HepG2 (cell line): ENCODE measurements around the gene TNMD. TPM values are rescaled to one million over a fixed set of nuclear protein-coding genes. Genes with fewer than 3 reads are reported as not detected.

ENCODE experiments used
- ATAC-seq: fragments of 200-7000 bp; cut with Tn5 transposase; 3 replicates; pipeline ENCODE4 v1.9.1; 2020; ENCODE audit warnings: mild to moderate bottlenecking, moderate library complexity
- BruUV-seq: library from RNA; stranded (reverse); fragments of 400-500 nt; replicated peaks from 2 replicates; lab custom pipeline; 2021; lab: Mats Ljungman, UMichigan
- CTCF ChIA-PET: fragments of 300-600 bp; formaldehyde crosslinking; extraction: SDS; loops from one replicate; lab custom pipeline; 2021; ENCODE audit warnings: low total read pairs, inconsistent platforms, low intra/inter-chr PET ratio; lab: Yijun Ruan, JAX
- POLR2A ChIA-PET: fragments of 350-600 bp; sonication (Branson Sonifier 250); formaldehyde crosslinking; loops from one replicate; lab custom pipeline; 2020; ENCODE audit warnings: antibody characterized with exemption, inconsistent platforms; lab: Yijun Ruan, JAX
- DNase-seq: peaks from one replicate; pipeline ENCODE4 v3.0.0-alpha.2; 2015; ENCODE audit warnings: low spot score
- FAIRE-seq: peaks from 3 replicates; lab custom pipeline; 2011; peaks lifted over from hg19 to GRCh38; lab: Jason Lieb, UNC
- H2AFZ ChIP-seq: one replicate; pipeline ENCODE4 v1.6.1; 2011; ENCODE audit warnings: low read length, inconsistent platforms
- H3K27ac ChIP-seq: fragments of 300-600 bp; 3 replicates; pipeline ENCODE4 v1.8.0; 2011; ENCODE audit warnings: mixed run types, mild to moderate bottlenecking, mixed read lengths, low read length, inconsistent platforms; ENCODE audit not compliant: insufficient read depth; ENCODE audit errors: extremely low read length
- H3K27me3 ChIP-seq, 2 experiments: fragments of 200-600 bp in 1 of 2; 2 replicates in 1 of 2; 3 replicates in 1 of 2; pipeline versions ENCODE4 v1.6.0 to v1.8.0; 2011; ENCODE audit warnings: low read length in 2 of 2, mild to moderate bottlenecking in 2 of 2, moderate library complexity in 2 of 2, inconsistent platforms in 1 of 2; ENCODE audit not compliant: insufficient read depth in 2 of 2, control insufficient read depth in 1 of 2
- H3K36me3 ChIP-seq, 2 experiments: fragments of 200-600 bp in 1 of 2; replicated peaks in 1 of 2; 2 replicates in 1 of 2; 3 replicates in 1 of 2; pipeline versions ENCODE4 v1.5.1 to v1.8.0; 2011; ENCODE audit warnings: low read length in 2 of 2, inconsistent platforms in 1 of 2; ENCODE audit not compliant: insufficient read depth in 2 of 2, control insufficient read depth in 1 of 2
- H3K4me1 ChIP-seq: 2 replicates; pipeline ENCODE4 v1.5.1; 2012; ENCODE audit warnings: low read length, inconsistent platforms; ENCODE audit not compliant: insufficient read depth
- H3K4me2 ChIP-seq: 2 replicates; pipeline ENCODE4 v1.6.0; 2011; ENCODE audit warnings: low read depth, low read length, inconsistent platforms
- H3K4me3 ChIP-seq, 3 experiments: fragments of 200-600 bp in 1 of 3; sonication (generic), shearing (Covaris generic) in 1 of 3; replicated peaks in 1 of 3; 2 replicates each; pipeline ENCODE4 v1.5.1; 2011 to 2016; ENCODE audit warnings: low read length in 3 of 3, inconsistent platforms in 2 of 3, low read depth in 2 of 3, mild to moderate bottlenecking in 2 of 3, control low read depth in 1 of 3, mixed read lengths in 1 of 3; ENCODE audit not compliant: insufficient read depth in 1 of 3
- H3K79me2 ChIP-seq: one replicate; pipeline ENCODE4 v1.6.1; 2011; ENCODE audit warnings: low read length, inconsistent platforms; ENCODE audit not compliant: insufficient read depth
- H3K9ac ChIP-seq: 2 replicates; pipeline ENCODE4 v1.6.0; 2011; ENCODE audit warnings: mild to moderate bottlenecking, low read depth, low read length, inconsistent platforms; ENCODE audit not compliant: insufficient read depth
- H3K9me3 ChIP-seq: 2 replicates; pipeline ENCODE4 v1.5.1; 2012; ENCODE audit warnings: mild to moderate bottlenecking, low read length
- H4K20me1 ChIP-seq: 2 replicates; pipeline ENCODE4 v1.6.0; 2011; ENCODE audit warnings: inconsistent platforms, mild to moderate bottlenecking, low read length, moderate library complexity; ENCODE audit not compliant: insufficient read depth
- GATAD2A ChIP-seq: IDR thresholded peaks from 2 replicates; pipeline ENCODE4 v1.6.1; 2016
- MAFF ChIP-seq: IDR thresholded peaks from 2 replicates; pipeline ENCODE4 v1.6.1; 2011; ENCODE audit warnings: low read depth, low read length, improper control_type of control experiment
- MAFK ChIP-seq, 2 experiments: IDR thresholded peaks in 1 of 2; conservative IDR thresholded peaks in 1 of 2; 2 replicates each; pipeline ENCODE4 v1.6.1; 2011; ENCODE audit warnings: improper control_type of control experiment in 2 of 2, low read length in 2 of 2
- ZNF563 ChIP-seq: sonication (generic); formaldehyde crosslinking; IDR thresholded peaks from 2 replicates; pipeline ENCODE4 v1.8.0; 2022; ENCODE audit warnings: mild to moderate bottlenecking, moderate library complexity, missing genetic modification reagents
- WGBS: methylation state at CpG from one replicate; pipeline ENCODE4 v1.1.6; 2017; ENCODE audit warnings: low lambda C conversion rate; 5-methylcytosine and 5-hydroxymethylcytosine counted together
- in situ Hi-C: cut with HindIII; loops from 2 replicates; pipeline ENCODE4 v1.10.0; 2017; ENCODE audit warnings: low pct_unique_long_range_greater_than_20kb; ENCODE audit not compliant: extremely low pct_ligation_motif_present
- intact Hi-C: fragments of 100-400 bp; cut with micrococcal nuclease; formaldehyde crosslinking; loops from one replicate; pipeline ENCODE4 v1.10.0; 2022; ENCODE audit not compliant: unreplicated experiment
- polyA plus RNA-seq, 8 experiments: library from polyadenylated mRNA; depleted of rRNA in 3 of 8; stranded (reverse) in 7 of 8; unstranded in 1 of 8; fragments of >200 nt; fragmentation: Illumina TruSeq in 4 of 8; extraction: Trizol in 4 of 8; gene quantifications; 2 replicates each; pipeline versions ENCODE4 v1.2.1 to v1.2.3, GENCODE V29; 2011 to 2016; ENCODE audit warnings: low read depth in 4 of 8, missing spikeins in 1 of 8, mixed read lengths in 1 of 8; ENCODE audit not compliant: insufficient read depth in 1 of 8
- total RNA-seq, 5 experiments: library from RNA; depleted of rRNA; stranded (reverse); fragments of >200 nt; fragmentation: Illumina TruSeq; extraction: Trizol; gene quantifications; 2 replicates each; pipeline ENCODE4 v1.2.3, GENCODE V29; 2016; ENCODE audit warnings: low read depth in 1 of 5

Gene TNMD
- total and polyA plus RNA-seq, 2 of the 13 experiments (the other 11 are each of a cell fraction or from before 2014, with no cell fraction given), result not detected

GRCh38 chrX:100625985-100626491 lies 41.3 kb downstream of the TNMD start:
- in situ Hi-C loops (no loop called here), intact Hi-C loops (no loop called here)
- POLR2A ChIA-PET, result no interaction called here
- H3K79me2 ChIP-seq, result no peaks in the 10 kb centered on the region
- H4K20me1 ChIP-seq, result no peaks in the 10 kb centered on the region
- no peak overlapping the region for H3K27ac ChIP-seq
- peaks cover 2 to 4% of the 10 kb centered on the region in 2 experiments; a peak in 1 of 5 replicates for H3K36me3 ChIP-seq
- H3K9me3 ChIP-seq, result no peaks in the 10 kb centered on the region
- WGBS, result 97% methylated on average over 5 of the region's 5 CpGs
- no peak overlapping the region for H3K4me2 ChIP-seq
- no peak for TF ChIP-seq GATAD2A
- CTCF ChIA-PET, result no interaction called here
- no peaks in the 10 kb centered on the region for H3K27me3 ChIP-seq
- ATAC-seq (no peak), DNase-seq (no peak), FAIRE-seq (no peak)
- no peak overlapping the region for H2AFZ ChIP-seq
- BruUV-seq, result no TSS peak
- H3K9ac ChIP-seq, result no peak overlapping the region
- H3K4me3 ChIP-seq, result no peak overlapping the region
- no peaks in the 10 kb centered on the region for H3K4me1 ChIP-seq

DNA sequence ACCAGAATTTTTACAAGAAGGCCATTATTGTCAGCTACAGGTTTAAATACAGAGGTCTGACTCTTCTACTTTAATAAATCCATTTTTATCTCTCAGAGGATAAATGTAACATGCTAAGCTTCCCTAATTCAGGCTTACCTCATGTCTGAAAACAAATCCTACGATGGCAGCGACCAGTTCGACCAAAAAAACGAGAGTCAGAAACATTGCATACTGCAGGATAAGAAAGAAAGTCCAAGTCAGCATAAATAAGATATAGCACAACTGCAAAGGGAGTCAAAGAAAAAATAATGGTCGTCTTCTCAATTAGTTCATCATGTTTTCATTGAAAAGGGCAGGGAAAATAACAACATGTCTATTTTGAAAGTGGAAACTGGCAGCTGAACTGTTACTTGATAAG lies 50.3 kb downstream of the TNMD start:
- Histone ChIP-seq H3K79me2 (peaks cover 12% of the 10 kb centered on the region), H3K36me3 (peaks cover 1 to 4% of the 10 kb centered on the region in 2 experiments; a peak in 2 of 5 replicates), H3K4me3 (peak overlapping the region; percentile 20 to 77 (median 66); a peak in 4 of 6 replicates), H3K27me3 (no peaks in the 10 kb centered on the region; a peak in 1 of 5 replicates), H2AFZ (no peak overlapping the region), H3K4me2 (peak overlapping the region; percentile 64), H4K20me1 (no peaks in the 10 kb centered on the region), H3K9ac (no peak overlapping the region), H3K4me1 (peaks cover 30% of the 10 kb centered on the region; the same call in 1 of the 2 replicates), H3K9me3 (no peaks in the 10 kb centered on the region), H3K27ac (no peak overlapping the region)
- intact Hi-C loops (no loop called here), in situ Hi-C loops (no loop called here)
- BruUV-seq, result no TSS peak
- DNase-seq, result no peak
- WGBS, result 81% methylated on average over 5 of the region's 5 CpGs
- ChIA-PET CTCF (no interaction called here), POLR2A (no interaction called here)
- no peak for ATAC-seq
- no peak for FAIRE-seq
- no peak for TF ChIP-seq ZNF563 (CRISPR knock-in tag)
- TF ChIP-seq MAFK (conservative IDR thresholded peaks at IDR 0.05 in 1 of 2, IDR thresholded peaks at IDR 0.05 in 1 of 2; ENCODE audit: low read length in 2 of 2), result peak; percentile 57 to 67; a peak in 3 of 4 replicates
- peak; percentile 52; the same call in 1 of the 2 replicates for TF ChIP-seq MAFF
